ENCODE results near the gene SMIM22.

DNA sequence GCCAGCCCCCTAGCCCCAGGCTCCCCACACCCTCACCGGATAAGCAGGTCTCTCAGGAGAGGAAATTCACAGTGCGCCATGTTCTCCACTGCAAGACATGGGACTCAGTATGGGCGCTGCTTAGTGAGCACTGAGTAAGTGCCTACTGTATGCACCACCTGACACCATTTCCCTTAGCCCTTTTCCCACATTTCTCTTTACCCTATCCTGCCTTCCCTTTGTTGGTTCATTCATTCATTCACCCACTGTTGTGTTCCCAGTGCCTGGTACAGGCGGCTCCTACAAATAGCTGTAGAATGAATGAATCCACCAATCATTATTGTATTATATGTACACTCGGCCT lies 17.1 kb upstream of the SMIM22 start:
- TF ChIP-seq, protein P1, sequence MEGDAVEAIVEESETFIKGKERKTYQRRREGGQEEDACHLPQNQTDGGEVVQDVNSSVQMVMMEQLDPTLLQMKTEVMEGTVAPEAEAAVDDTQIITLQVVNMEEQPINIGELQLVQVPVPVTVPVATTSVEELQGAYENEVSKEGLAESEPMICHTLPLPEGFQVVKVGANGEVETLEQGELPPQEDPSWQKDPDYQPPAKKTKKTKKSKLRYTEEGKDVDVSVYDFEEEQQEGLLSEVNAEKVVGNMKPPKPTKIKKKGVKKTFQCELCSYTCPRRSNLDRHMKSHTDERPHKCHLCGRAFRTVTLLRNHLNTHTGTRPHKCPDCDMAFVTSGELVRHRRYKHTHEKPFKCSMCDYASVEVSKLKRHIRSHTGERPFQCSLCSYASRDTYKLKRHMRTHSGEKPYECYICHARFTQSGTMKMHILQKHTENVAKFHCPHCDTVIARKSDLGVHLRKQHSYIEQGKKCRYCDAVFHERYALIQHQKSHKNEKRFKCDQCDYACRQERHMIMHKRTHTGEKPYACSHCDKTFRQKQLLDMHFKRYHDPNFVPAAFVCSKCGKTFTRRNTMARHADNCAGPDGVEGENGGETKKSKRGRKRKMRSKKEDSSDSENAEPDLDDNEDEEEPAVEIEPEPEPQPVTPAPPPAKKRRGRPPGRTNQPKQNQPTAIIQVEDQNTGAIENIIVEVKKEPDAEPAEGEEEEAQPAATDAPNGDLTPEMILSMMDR (IDR thresholded peaks at IDR 0.05) = no peak
- TF ChIP-seq POLR2A (IDR thresholded peaks at IDR 0.05) = no peak
